Activated CD4-positive, alpha-beta T cell treated with anti-CD3 and anti-CD28 coated beads for 36 hours (primary cell): Measurements from ENCODE around the gene TMEM207. TPM values are rescaled to one million over a fixed set of nuclear protein-coding genes. Genes with fewer than 3 reads are reported as not detected.

ENCODE experiments used
- ATAC-seq: fragments of 200-7000 bp; cut with Tn5 transposase; one replicate; pipeline ENCODE4 v1.10.0; 2021; ENCODE audit warnings: mild to moderate bottlenecking, moderate library complexity
- CTCF ChIA-PET: fragments of 350-600 bp; sonication (Branson Sonifier 250); formaldehyde crosslinking; loops from one replicate; lab custom pipeline; 2021; ENCODE audit warnings: antibody characterized with exemption; lab: Charles Lee
- POLR2A ChIA-PET: fragments of 350-600 bp; sonication (Branson Sonifier 250); formaldehyde crosslinking; loops from one replicate; lab custom pipeline; 2021; ENCODE audit warnings: antibody characterized with exemption, inconsistent platforms; lab: Charles Lee
- DNase-seq: peaks from one replicate; pipeline ENCODE4 v3.0.0-alpha.2; 2020
- H3K27ac Mint-ChIP-seq: one replicate; pipeline ENCODE4 v1.8.0; 2021; ENCODE audit warnings: mixed read lengths
- H3K27me3 Mint-ChIP-seq: one replicate; pipeline ENCODE4 v1.8.0; 2021; ENCODE audit warnings: mixed read lengths
- H3K36me3 Mint-ChIP-seq: one replicate; pipeline ENCODE4 v1.8.0; 2021; ENCODE audit warnings: low read depth, mixed read lengths
- H3K4me1 Mint-ChIP-seq: one replicate; pipeline ENCODE4 v1.8.0; 2021; ENCODE audit warnings: mixed read lengths
- H3K4me3 Mint-ChIP-seq: one replicate; pipeline ENCODE4 v1.8.0; 2021; ENCODE audit warnings: mild to moderate bottlenecking, moderate library complexity, mixed read lengths
- H3K9me3 Mint-ChIP-seq: one replicate; pipeline ENCODE4 v1.8.0; 2021; ENCODE audit warnings: low read depth, mixed read lengths
- intact Hi-C, 2 experiments: fragments of 100-400 bp; cut with DNase I in 1 of 2; cut with micrococcal nuclease in 1 of 2; formaldehyde crosslinking; loops; one replicate each; pipeline versions ENCODE4 v1.14.2 to v1.15.1; 2022 to 2024; cut with DNase I, micrococcal nuclease
- total RNA-seq, 2 experiments: library from RNA; stranded (reverse); gene quantifications; one replicate each; pipeline ENCODE4 v1.2.3, GENCODE V29; 2021

Gene TMEM207
- total RNA-seq, 2 experiments from 2014 or later = not detected

DNA sequence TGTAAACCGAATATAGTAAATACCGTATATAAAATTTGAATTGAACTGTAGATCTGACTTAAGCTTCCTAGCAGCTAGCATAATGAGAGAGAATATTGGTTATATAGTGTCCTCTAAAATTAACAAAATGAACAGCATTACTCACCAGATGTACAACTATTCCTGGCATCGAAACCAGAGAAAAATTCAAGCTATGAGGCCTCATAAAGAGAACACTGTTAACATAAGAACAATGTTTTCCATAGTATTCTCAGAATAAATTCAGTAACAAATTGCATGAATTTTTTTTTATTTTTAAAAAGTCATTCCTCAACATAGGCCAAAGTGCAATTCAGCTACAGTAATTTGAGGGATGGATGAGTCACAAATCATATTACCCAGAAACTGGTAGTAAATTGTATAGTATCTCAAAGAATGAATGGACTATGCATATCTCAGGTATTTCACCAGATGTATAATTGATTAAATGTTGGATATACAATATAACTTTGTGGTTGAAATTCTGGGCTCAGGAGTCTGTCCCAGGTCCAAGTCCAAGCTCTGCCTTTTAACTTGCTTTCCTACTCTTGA, 5.0 kb downstream of the TMEM207 start:
- POLR2A ChIA-PET = no interaction called here
- Mint-ChIP-seq H3K9me3 (no peaks in the 10 kb centered on the region), H3K36me3 (no peaks in the 10 kb centered on the region), H3K4me3 (no peak overlapping the region), H3K4me1 (peaks cover 8% of the 10 kb centered on the region), H3K27ac (no peak overlapping the region), H3K27me3 (peaks cover 3% of the 10 kb centered on the region)
- CTCF ChIA-PET = no interaction called here
- intact Hi-C loops = no loop called here
- DNase-seq (no peak), ATAC-seq (no peak)

DNA sequence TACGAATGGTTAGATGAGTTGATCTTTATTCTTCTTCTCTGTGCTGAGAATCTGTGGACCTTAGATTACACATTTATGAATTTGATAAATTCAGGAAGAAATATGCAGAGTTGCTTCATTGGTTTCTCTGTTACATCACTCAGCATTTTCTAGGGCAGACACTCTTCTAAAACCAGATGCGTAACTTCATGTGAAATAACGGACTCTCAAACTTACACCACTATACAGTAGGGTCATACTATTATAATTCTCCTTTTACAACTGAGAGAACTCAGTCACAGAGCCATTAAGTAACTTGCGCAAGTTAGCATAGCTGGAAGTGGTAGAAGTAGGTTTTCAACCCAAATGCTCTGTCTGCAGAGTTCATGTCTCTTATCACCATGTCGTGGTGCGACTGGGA, 5.7 kb downstream of the TMEM207 start:
- peaks cover 8% of the 10 kb centered on the region for H3K4me1 Mint-ChIP-seq
- peaks cover 9% of the 10 kb centered on the region for H3K27me3 Mint-ChIP-seq
- POLR2A ChIA-PET = no interaction called here
- no peaks in the 10 kb centered on the region for H3K36me3 Mint-ChIP-seq
- ATAC-seq (no peak), DNase-seq (no peak)
- no peaks in the 10 kb centered on the region for H3K9me3 Mint-ChIP-seq
- CTCF ChIA-PET = interaction anchor here (0.9 kb wide), 1 partner anchor 12 kb away, joined by 3 read pairs; no protein-coding TSS in a partner anchor
- H3K27ac Mint-ChIP-seq = no peak overlapping the region
- H3K4me3 Mint-ChIP-seq = no peak overlapping the region
- intact Hi-C loops = no loop called here

DNA sequence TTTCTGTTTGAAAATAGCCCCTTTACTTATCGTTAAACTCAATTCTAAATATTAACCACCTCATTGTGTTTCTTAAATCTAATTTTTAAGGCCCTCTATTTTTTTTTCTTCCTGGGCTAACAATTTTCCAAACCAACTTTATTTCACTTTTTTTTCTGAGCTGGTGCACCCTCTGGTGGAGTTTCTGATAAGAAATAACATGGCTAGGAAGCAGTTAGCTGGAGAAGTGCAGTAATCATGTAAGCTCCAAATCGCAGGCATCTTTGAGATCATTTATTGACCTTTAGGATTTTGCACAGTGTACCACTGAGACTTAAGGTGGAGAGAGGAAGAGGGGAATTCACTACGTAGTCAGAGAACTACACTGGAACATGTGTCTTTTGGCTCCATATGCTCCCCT, 6.4 kb downstream of the TMEM207 start:
- Mint-ChIP-seq H3K36me3 (no peaks in the 10 kb centered on the region), H3K4me1 (peaks cover 8% of the 10 kb centered on the region), H3K4me3 (no peak overlapping the region), H3K27ac (no peak overlapping the region), H3K27me3 (peaks cover 9% of the 10 kb centered on the region), H3K9me3 (no peaks in the 10 kb centered on the region)
- ATAC-seq (no peak), DNase-seq (no peak)
- ChIA-PET CTCF (interaction anchor here (0.7 to 0.9 kb wide), 2 partner anchors 13 kb away, joined by 3 read pairs; no protein-coding TSS in a partner anchor), POLR2A (no interaction called here)
- intact Hi-C loops = no loop called here

DNA sequence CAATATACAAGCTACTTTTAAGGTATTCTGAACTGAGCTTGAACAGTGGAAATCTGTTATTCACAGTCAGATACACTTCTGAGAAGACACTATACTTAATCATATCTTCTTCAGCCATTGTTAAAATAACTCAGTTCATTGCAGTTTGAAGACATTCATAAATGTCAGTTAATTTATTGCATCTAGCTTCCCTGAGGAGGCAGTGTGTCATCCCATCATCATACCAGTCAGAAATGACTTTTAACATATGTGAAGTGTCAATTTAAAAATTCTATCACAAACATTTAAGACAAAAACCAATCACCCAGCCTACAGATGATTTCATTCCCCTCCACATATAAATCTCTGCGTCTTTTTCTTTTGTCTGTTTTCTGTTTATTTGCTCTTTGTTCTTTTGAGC, 7.5 kb downstream of the TMEM207 start:
- POLR2A ChIA-PET = no interaction called here
- Mint-ChIP-seq H3K27me3 (peaks cover 9% of the 10 kb centered on the region), H3K27ac (no peak overlapping the region), H3K9me3 (no peaks in the 10 kb centered on the region), H3K4me3 (no peak overlapping the region), H3K4me1 (peaks cover 8% of the 10 kb centered on the region), H3K36me3 (no peaks in the 10 kb centered on the region)
- intact Hi-C loops = no loop called here
- DNase-seq (no peak), ATAC-seq (no peak)
- CTCF ChIA-PET = interaction anchor here (0.6 kb wide), 1 partner anchor 9 kb away, joined by 3 read pairs; no protein-coding TSS in a partner anchor

DNA sequence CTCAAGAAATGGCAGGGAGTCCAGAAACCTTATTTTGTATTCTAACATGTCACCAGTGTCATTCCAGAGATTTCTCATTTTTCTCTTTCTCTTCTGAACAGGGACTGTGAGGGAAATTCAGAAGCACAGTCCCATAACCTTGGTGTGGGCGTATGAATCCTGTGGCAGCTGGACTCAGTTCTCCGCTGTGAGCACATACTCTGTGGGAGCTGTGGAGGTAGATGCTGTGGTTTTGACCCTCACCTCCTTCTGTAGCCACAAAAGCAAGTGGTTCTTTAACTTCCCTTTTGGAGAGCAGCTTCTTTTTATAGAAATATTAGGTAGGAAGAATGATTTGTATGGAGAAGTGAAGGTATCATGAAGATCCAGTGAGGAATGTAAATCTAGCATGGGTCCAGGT, 13.4 kb downstream of the TMEM207 start:
- ChIA-PET POLR2A (no interaction called here), CTCF (interaction anchor here (0.7 kb wide), 1 partner anchor 13 kb away, joined by 3 read pairs; no protein-coding TSS in a partner anchor)
- peaks cover 2% of the 10 kb centered on the region for H3K9me3 Mint-ChIP-seq
- ATAC-seq (no peak), DNase-seq (no peak)
- H3K36me3 Mint-ChIP-seq = no peaks in the 10 kb centered on the region
- peaks cover 28% of the 10 kb centered on the region for H3K27me3 Mint-ChIP-seq
- no peak overlapping the region for H3K4me3 Mint-ChIP-seq
- H3K4me1 Mint-ChIP-seq = no peaks in the 10 kb centered on the region
- intact Hi-C loops = no loop called here
- H3K27ac Mint-ChIP-seq = no peak overlapping the region

DNA sequence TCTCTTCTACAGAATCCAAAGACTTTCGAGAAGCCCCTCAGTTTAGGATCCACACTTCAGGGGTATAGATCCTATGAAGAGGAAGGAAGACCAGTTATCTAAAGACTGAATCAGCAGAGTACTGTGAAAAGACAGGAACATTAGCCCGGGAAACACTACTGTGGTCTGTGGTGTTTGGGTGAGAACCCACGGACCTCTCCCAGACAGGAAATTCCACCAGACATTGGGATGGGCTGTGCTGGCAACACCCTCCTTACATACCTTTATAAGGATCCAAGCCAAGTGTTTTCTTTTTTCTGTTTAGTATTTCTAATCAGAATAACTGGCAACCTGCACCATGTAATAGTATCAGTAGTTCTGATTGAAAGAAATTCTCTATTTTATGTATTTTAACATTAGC, 14.1 kb downstream of the TMEM207 start:
- Mint-ChIP-seq H3K27me3 (peaks cover 28% of the 10 kb centered on the region), H3K4me1 (no peaks in the 10 kb centered on the region), H3K36me3 (no peaks in the 10 kb centered on the region), H3K27ac (no peak overlapping the region), H3K4me3 (no peak overlapping the region), H3K9me3 (peaks cover 2% of the 10 kb centered on the region)
- POLR2A ChIA-PET = no interaction called here
- intact Hi-C loops = no loop called here
- CTCF ChIA-PET = interaction anchor here (0.7 kb wide), 1 partner anchor 12 kb away, joined by 3 read pairs; no protein-coding TSS in a partner anchor
- DNase-seq (no peak), ATAC-seq (no peak)

DNA sequence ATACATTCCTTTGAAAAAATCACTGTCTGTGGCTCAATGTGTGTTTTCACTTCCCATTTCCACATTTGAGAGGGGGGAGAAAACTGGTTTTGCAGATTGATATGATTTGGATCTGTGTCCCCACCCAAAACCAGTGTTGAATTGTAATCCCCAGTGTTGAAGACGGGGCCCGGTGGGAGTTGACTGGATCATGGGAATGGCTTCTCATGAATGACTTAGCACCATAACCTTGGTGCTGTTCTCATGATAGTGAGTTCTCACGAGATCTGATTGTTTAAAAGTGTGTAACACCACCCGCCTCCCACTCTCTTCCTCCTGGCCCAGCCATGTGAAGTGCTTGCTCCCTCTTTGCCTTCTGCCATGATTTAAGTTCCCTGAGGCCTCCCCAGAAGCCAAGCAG, 16.1 kb downstream of the TMEM207 start:
- ATAC-seq = no peak
- Mint-ChIP-seq H3K4me1 (no peaks in the 10 kb centered on the region), H3K9me3 (peaks cover 2% of the 10 kb centered on the region)

DNA sequence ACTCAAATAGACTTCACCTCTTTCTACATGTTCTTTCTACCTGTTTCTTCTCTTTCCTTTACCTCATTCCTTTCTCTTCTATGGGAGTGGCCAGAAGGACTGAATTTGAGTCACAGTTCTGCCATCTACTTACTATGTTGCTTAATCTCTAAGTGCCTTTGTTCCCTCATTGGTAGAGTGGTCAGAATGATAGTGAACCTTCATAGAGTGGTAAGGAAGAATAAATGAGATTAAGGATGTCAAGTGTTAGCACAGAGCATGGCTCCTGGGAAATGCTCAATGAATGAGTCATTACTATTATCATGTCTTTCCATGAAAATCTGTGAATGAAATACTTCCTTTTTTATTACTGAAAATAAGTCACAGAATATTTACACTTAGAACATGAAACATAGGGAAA, 17.5 kb downstream of the TMEM207 start:
- ChIA-PET CTCF (interaction anchor here (0.6 to 1.2 kb wide), 2 partner anchors 10 to 507 kb away, joined by 3 read pairs; no protein-coding TSS in a partner anchor), POLR2A (no interaction called here)
- intact Hi-C loops = no loop called here
- DNase-seq (no peak), ATAC-seq (no peak)
- Mint-ChIP-seq H3K27ac (no peak overlapping the region), H3K4me3 (no peak overlapping the region), H3K9me3 (peaks cover 2% of the 10 kb centered on the region), H3K4me1 (no peaks in the 10 kb centered on the region), H3K36me3 (no peaks in the 10 kb centered on the region), H3K27me3 (peaks cover 20% of the 10 kb centered on the region)

More for the DNA sequence above, 16.1 kb downstream of the TMEM207 start:
- Mint-ChIP-seq H3K4me3 (no peak overlapping the region), H3K27ac (no peak overlapping the region), H3K36me3 (no peaks in the 10 kb centered on the region), H3K27me3 (peaks cover 20% of the 10 kb centered on the region)
- ChIA-PET CTCF (interaction anchor here (1.2 kb wide), 1 partner anchor 8 kb away, joined by 3 read pairs; no protein-coding TSS in a partner anchor), POLR2A (interaction anchor here (0.5 kb wide), 1 partner anchor 12 kb away, joined by 4 read pairs; no protein-coding TSS in a partner anchor)
- DNase-seq = no peak
- intact Hi-C loops = no loop called here

DNA sequence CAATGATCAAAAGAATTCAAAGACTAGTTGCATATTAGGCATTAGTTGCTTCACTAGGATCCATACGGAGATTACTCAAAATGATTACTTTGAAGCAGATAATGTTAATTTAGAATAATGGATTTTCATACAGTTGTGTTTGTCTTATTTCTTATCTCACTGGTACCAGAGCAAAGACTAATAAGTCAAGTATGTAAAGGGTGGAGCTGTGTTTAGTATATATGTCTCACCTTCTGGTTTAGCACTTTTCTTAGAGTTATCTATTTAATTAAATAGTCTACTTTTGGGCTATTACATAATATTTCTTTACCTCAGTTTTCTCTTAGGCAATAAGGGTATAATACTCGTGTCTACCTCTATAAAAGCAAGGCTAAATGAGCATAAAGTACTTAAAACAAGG, 18.8 kb downstream of the TMEM207 start:
- no peak for DNase-seq
- intact Hi-C loops = no loop called here

DNA sequence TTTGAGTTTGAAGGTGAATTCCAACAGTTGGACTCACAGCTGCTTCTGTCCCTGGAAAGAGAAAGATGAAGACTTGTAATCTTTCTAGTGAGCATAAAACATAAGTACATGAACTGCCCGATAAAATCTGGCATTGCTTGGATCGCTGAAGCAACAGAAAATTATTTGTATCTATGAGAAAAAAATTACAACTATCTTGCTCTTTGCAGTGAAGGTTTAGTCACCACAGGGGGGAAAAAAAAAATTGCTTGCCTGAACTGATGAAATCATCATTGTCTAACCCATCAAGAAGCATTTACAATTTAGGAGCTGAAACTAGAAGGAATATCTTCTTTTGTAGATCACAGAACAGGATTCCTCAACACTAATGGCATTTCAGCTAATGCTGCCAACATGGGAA, 20.0 kb downstream of the TMEM207 start:
- Mint-ChIP-seq H3K27ac (no peak overlapping the region), H3K36me3 (no peaks in the 10 kb centered on the region), H3K4me3 (no peak overlapping the region), H3K27me3 (peaks cover 8% of the 10 kb centered on the region), H3K4me1 (peaks cover 3% of the 10 kb centered on the region), H3K9me3 (peaks cover 2% of the 10 kb centered on the region)
- CTCF ChIA-PET = interaction anchor here (0.6 kb wide), 1 partner anchor 19 kb away, joined by 3 read pairs; no protein-coding TSS in a partner anchor
- intact Hi-C loops = no loop called here
- POLR2A ChIA-PET = no interaction called here
- no peak for ATAC-seq
- DNase-seq = no peak

More for the DNA sequence above, 18.8 kb downstream of the TMEM207 start:
- no peak overlapping the region for H3K4me3 Mint-ChIP-seq
- no peaks in the 10 kb centered on the region for H3K36me3 Mint-ChIP-seq
- no peak overlapping the region for H3K27ac Mint-ChIP-seq
- H3K27me3 Mint-ChIP-seq = peaks cover 13% of the 10 kb centered on the region
- no peaks in the 10 kb centered on the region for H3K4me1 Mint-ChIP-seq
- peaks cover 2% of the 10 kb centered on the region for H3K9me3 Mint-ChIP-seq
- ATAC-seq = no peak
- CTCF ChIA-PET = no interaction called here
- POLR2A ChIA-PET = no interaction called here

DNA sequence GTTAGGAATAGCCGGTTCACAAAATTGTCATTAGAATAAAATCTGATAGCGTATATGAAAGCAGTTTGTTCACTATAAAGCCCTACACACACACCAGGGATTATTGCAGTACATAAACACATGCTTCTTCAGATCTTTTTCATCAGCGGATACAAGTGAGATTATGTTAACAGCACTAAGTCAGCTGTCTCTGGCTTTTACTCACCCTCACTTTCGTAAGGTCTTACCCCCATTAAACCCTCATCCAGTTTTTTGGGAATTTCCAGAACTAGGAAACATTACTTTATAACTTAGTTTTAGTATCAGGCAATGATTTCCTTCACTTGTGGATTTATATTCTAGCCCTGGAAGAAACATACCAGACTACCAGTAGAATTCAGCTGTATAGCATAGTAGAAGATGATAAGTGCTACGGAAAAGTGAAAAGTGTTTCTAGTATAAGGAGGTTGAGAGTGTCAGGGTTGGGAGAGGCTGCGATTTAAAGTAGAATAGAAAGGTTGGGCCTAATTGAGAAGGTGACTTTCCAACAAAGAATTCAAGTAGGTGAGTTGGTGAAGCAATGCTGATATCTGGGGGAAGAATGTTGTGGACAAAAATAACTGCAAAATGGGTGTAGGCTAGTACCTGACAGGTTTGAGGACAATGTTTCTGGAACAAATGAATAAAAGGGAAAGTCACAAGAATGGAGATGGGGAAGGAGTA, 22.7 kb downstream of the TMEM207 start:
- Mint-ChIP-seq H3K27ac (no peak overlapping the region), H3K4me1 (peaks cover 3% of the 10 kb centered on the region), H3K27me3 (no peaks in the 10 kb centered on the region), H3K9me3 (no peaks in the 10 kb centered on the region), H3K4me3 (no peak overlapping the region), H3K36me3 (no peaks in the 10 kb centered on the region)
- DNase-seq = no peak
- ChIA-PET POLR2A (no interaction called here), CTCF (no interaction called here)
- no peak for ATAC-seq
- intact Hi-C loops = no loop called here
